ENCODE results near the gene BOK. TPM values are rescaled to one million over a fixed set of nuclear protein-coding genes. Genes with fewer than 3 reads are reported as not detected.

BOK gene
- total and polyA plus RNA-seq, 9 of the 15 experiments (the other 6 are each of a cell fraction or from before 2014, with no cell fraction given): 0.03 to 3.3 (median 2.0) TPM; not detected in 1

DNA sequence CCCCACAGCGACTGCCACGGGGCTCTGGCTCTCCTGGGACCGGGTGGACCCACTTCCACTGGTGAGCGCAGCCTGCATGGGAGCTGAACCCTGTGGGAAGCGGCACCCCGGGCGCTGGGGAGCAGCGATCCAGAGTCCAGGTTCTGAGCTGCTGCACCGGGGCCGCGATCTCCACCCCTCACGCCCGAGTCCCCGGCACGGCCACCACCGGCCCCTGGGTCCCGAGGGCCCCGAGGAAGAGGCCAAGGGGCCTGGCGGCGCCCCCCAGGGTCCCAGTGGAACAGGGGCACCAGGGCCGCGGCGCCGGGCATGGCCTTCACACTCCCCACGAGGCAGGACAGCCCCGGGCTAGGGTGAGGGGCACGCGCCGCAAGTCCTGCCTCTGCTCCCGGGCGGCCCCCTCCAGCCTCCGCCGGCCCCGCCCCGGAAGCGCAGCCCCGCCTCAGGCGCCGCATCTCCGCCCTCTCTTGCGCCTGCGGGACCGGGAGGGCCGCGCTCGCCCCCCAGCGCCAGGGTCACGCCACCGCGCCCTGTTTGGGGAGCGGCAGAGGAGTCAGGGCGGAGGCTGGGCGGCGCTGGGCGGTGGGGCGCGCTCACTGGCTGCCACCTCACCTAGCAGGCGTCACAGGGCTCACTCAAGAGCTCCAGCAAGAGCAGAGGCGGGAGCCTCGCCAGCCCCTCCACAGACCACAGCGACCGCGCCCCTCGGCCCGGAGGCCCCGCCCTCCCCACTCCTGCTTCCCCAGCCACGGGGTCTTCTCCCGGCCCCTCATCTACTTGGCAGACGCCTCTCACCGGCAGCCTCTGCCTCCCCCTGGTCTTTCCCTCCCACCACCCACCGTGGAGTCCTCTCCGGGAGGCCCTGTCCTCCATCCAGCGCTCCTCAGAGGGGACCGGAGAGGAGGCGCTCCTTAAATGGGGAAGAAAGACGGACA, 51.6 kb downstream of the BOK start (continued):
- TF ChIP-seq, protein P1, sequence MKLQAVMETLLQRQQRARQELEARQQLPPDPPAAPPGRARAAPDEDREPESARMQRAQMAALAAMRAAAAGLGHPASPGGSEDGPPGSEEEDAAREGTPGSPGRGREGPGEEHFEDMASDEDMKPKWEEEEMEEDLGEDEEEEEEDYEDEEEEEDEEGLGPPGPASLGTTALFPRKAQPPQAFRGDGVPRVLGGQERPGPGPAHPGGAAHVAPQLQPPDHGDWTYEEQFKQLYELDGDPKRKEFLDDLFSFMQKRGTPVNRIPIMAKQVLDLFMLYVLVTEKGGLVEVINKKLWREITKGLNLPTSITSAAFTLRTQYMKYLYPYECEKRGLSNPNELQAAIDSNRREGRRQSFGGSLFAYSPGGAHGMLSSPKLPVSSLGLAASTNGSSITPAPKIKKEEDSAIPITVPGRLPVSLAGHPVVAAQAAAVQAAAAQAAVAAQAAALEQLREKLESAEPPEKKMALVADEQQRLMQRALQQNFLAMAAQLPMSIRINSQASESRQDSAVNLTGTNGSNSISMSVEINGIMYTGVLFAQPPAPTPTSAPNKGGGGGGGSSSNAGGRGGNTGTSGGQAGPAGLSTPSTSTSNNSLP (IDR thresholded peaks at IDR 0.05; ENCODE audit: borderline replicate concordance, low read depth, low read length): no peak
- TF ChIP-seq NBN (IDR thresholded peaks at IDR 0.05; ENCODE audit: low read depth): no peak
- TF ChIP-seq, protein P2, sequence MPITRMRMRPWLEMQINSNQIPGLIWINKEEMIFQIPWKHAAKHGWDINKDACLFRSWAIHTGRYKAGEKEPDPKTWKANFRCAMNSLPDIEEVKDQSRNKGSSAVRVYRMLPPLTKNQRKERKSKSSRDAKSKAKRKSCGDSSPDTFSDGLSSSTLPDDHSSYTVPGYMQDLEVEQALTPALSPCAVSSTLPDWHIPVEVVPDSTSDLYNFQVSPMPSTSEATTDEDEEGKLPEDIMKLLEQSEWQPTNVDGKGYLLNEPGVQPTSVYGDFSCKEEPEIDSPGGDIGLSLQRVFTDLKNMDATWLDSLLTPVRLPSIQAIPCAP (CRISPR knock-in tag; IDR thresholded peaks at IDR 0.05; ENCODE audit: borderline replicate concordance): no peak
- TF ChIP-seq, protein P3, sequence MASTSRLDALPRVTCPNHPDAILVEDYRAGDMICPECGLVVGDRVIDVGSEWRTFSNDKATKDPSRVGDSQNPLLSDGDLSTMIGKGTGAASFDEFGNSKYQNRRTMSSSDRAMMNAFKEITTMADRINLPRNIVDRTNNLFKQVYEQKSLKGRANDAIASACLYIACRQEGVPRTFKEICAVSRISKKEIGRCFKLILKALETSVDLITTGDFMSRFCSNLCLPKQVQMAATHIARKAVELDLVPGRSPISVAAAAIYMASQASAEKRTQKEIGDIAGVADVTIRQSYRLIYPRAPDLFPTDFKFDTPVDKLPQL (IDR thresholded peaks at IDR 0.05; ENCODE audit: extremely low read depth, insufficient read length): no peak
- no peak for TF ChIP-seq ZNF589 (CRISPR knock-in tag; IDR thresholded peaks at IDR 0.05; ENCODE audit: low read depth)
- TF ChIP-seq SUPT5H (IDR thresholded peaks at IDR 0.05): no peak
- 0 out of 2 replicates have a peak, but pooled peaks have one; percentile 41 for TF ChIP-seq GATAD2B (IDR thresholded peaks at IDR 0.05; ENCODE audit: borderline replicate concordance)
- TF ChIP-seq WHSC1 (IDR thresholded peaks at IDR 0.05; ENCODE audit: low read length): no peak
- no peak for TF ChIP-seq PTBP1 (IDR thresholded peaks at IDR 0.05; ENCODE audit: low read depth, low read length)
- peak; percentile 42; the same call in 1 of the 2 replicates for TF ChIP-seq ZFX (CRISPR knock-in tag; IDR thresholded peaks at IDR 0.05)
- TF ChIP-seq HNRNPL (IDR thresholded peaks at IDR 0.05; ENCODE audit: low read depth, low read length): peak; percentile 80; the same call in 1 of the 2 replicates
- TF ChIP-seq KLF1 (tag; IDR thresholded peaks at IDR 0.05): 0 out of 2 replicates have a peak, but pooled peaks have one; percentile 29
- TF ChIP-seq, protein P4, sequence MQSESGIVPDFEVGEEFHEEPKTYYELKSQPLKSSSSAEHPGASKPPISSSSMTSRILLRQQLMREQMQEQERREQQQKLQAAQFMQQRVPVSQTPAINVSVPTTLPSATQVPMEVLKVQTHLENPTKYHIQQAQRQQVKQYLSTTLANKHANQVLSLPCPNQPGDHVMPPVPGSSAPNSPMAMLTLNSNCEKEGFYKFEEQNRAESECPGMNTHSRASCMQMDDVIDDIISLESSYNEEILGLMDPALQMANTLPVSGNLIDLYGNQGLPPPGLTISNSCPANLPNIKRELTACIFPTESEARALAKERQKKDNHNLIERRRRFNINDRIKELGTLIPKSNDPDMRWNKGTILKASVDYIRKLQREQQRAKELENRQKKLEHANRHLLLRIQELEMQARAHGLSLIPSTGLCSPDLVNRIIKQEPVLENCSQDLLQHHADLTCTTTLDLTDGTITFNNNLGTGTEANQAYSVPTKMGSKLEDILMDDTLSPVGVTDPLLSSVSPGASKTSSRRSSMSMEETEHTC (IDR thresholded peaks at IDR 0.05): no peak
- TF ChIP-seq ESRRA (IDR thresholded peaks at IDR 0.05; ENCODE audit: borderline replicate concordance, low read depth): peak; percentile 51; the same call in 1 of the 2 replicates
- no peak for TF ChIP-seq PCBP1 (IDR thresholded peaks at IDR 0.05; ENCODE audit: low read depth, low read length, poor library complexity, severe bottlenecking)
- no peak for TF ChIP-seq SMARCB1 (IDR thresholded peaks at IDR 0.05; ENCODE audit: insufficient read length, low read depth)
- no peak for TF ChIP-seq ZBTB17 (CRISPR knock-in tag; IDR thresholded peaks at IDR 0.05)
- TF ChIP-seq ZNF584 (CRISPR knock-in tag; IDR thresholded peaks at IDR 0.05; ENCODE audit: low read depth): no peak
- no peak for TF ChIP-seq POLR3G (IDR thresholded peaks at IDR 0.05; ENCODE audit: extremely low read depth, insufficient read length, insufficient replicate concordance)
- TF ChIP-seq NONO (IDR thresholded peaks at IDR 0.05; ENCODE audit: low read depth in 2 of 2, low read length in 1 of 2): peak in 1 of 2 experiments; percentile 71; a peak in 1 of 4 replicates
- TF ChIP-seq RBM25 (IDR thresholded peaks at IDR 0.05; ENCODE audit: low read depth, low read length, severe bottlenecking): peak; percentile 5
- no peak for TF ChIP-seq BRD4 (IDR thresholded peaks at IDR 0.05)
- TF ChIP-seq NCOR1 (IDR thresholded peaks at IDR 0.05): no peak
- TF ChIP-seq ZNF121 (CRISPR knock-in tag; conservative IDR thresholded peaks at IDR 0.05): no peak

All from K562 (cell line).